Loucy (cell line): ENCODE measurements around the gene NKAPL.

Experiments used
- H2AFZ ChIP-seq: fragments of 200-600 bp; sonication (generic); 2 replicates; pipeline ENCODE4 v1.6.0; 2016; ENCODE audit warnings: antibody characterized with exemption, mild to moderate bottlenecking, low read length, moderate library complexity
- H3F3A ChIP-seq: fragments of 200-600 bp; 2 replicates; pipeline ENCODE4 v1.6.0; 2016; ENCODE audit warnings: antibody characterized with exemption, low read depth, mild to moderate bottlenecking
- H3K27me3 ChIP-seq: fragments of 200-600 bp; sonication (generic); 2 replicates; pipeline ENCODE4 v1.6.1; 2014; ENCODE audit warnings: low read length, mild to moderate bottlenecking; ENCODE audit not compliant: insufficient read depth, poor library complexity, severe bottlenecking
- H3K36me3 ChIP-seq: fragments of 200-600 bp; sonication (generic); 2 replicates; pipeline ENCODE4 v1.6.1; 2016; ENCODE audit warnings: low read length; ENCODE audit not compliant: insufficient read depth
- H3K4me1 ChIP-seq: fragments of 200-600 bp; sonication (generic); 2 replicates; pipeline ENCODE4 v1.5.1; 2014; ENCODE audit warnings: low read length, mild to moderate bottlenecking; ENCODE audit not compliant: insufficient read depth, poor library complexity, severe bottlenecking
- H3K4me2 ChIP-seq: fragments of 200-600 bp; sonication (generic); 2 replicates; pipeline ENCODE4 v1.6.0; 2014; ENCODE audit warnings: antibody characterized with exemption, low read length, low read depth, mild to moderate bottlenecking; ENCODE audit not compliant: poor library complexity, severe bottlenecking
- H3K4me3 ChIP-seq: fragments of 200-600 bp; sonication (generic); 2 replicates; pipeline ENCODE4 v1.5.1; 2014; ENCODE audit warnings: low read length, mild to moderate bottlenecking, mixed read lengths; ENCODE audit not compliant: poor library complexity, severe bottlenecking
- H3K79me2 ChIP-seq: fragments of 200-600 bp; sonication (generic); 2 replicates; pipeline ENCODE4 v1.6.1; 2014; ENCODE audit warnings: low read length; ENCODE audit not compliant: insufficient read depth
- H3K9ac ChIP-seq: fragments of 200-600 bp; sonication (generic); 2 replicates; pipeline ENCODE4 v1.6.0; 2014; ENCODE audit warnings: mild to moderate bottlenecking, low read depth, low read length, moderate library complexity; ENCODE audit not compliant: poor library complexity, severe bottlenecking
- H3K9me2 ChIP-seq: fragments of 200-600 bp; sonication (generic); replicated peaks from 2 replicates; pipeline ENCODE4 v1.6.1; 2016; ENCODE audit warnings: low read depth, low read length, mixed read lengths
- H3K9me3 ChIP-seq: fragments of 200-600 bp; sonication (generic); 2 replicates; pipeline ENCODE4 v1.6.1; 2014; ENCODE audit warnings: mild to moderate bottlenecking, antibody characterized with exemption, low read length, low read depth; ENCODE audit not compliant: insufficient read depth
- H4K20me1 ChIP-seq: fragments of 200-600 bp; sonication (generic); 2 replicates; pipeline ENCODE4 v1.6.0; 2014; ENCODE audit warnings: antibody characterized with exemption, low read length, mild to moderate bottlenecking; ENCODE audit not compliant: insufficient read depth, poor library complexity, severe bottlenecking
- CTCF ChIP-seq: fragments of 200-600 bp; sonication (generic); conservative IDR thresholded peaks from 2 replicates; pipeline ENCODE4 v1.5.1; 2014; ENCODE audit warnings: mild to moderate bottlenecking, antibody characterized with exemption, low read length
- EZH2phosphoT487 ChIP-seq: fragments of 200-600 bp; IDR thresholded peaks from 2 replicates; pipeline ENCODE4 v1.6.1; 2018; ENCODE audit warnings: antibody characterized with exemption, mild to moderate bottlenecking, moderate library complexity, borderline replicate concordance

The NKAPL gene

GRCh38 chr6:28263922-28264321 lies 4.8 kb downstream of the NKAPL start:
- H3K9me3 ChIP-seq, result no peaks in the 10 kb centered on the region
- H3K36me3 ChIP-seq, result no peaks in the 10 kb centered on the region
- no peak for TF ChIP-seq CTCF
- TF ChIP-seq EZH2phosphoT487, result no peak
- peak overlapping the region; percentile 58 for H2AFZ ChIP-seq
- peak overlapping the region; percentile 11 for H3K4me2 ChIP-seq
- peak overlapping the region; percentile 0 for H3K9ac ChIP-seq
- no peak overlapping the region for H3K4me3 ChIP-seq
- peaks cover 28% of the 10 kb centered on the region for H3K4me1 ChIP-seq
- no peaks in the 10 kb centered on the region for H3F3A ChIP-seq
- no peaks in the 10 kb centered on the region for H4K20me1 ChIP-seq
- no peaks in the 10 kb centered on the region for H3K27me3 ChIP-seq
- no peaks in the 10 kb centered on the region for H3K9me2 ChIP-seq
- peaks cover 15% of the 10 kb centered on the region for H3K79me2 ChIP-seq

- H3K4me1 ChIP-seq, result peaks cover 33% of the 10 kb centered on the region
- H3K9me2 ChIP-seq, result no peaks in the 10 kb centered on the region
- no peak overlapping the region for H2AFZ ChIP-seq
- H3K9me3 ChIP-seq, result no peaks in the 10 kb centered on the region
- no peaks in the 10 kb centered on the region for H3F3A ChIP-seq
- H3K9ac ChIP-seq, result peak overlapping the region; percentile 0
- no peak overlapping the region for H3K4me2 ChIP-seq
- no peaks in the 10 kb centered on the region for H3K36me3 ChIP-seq
- H3K79me2 ChIP-seq, result peaks cover 15% of the 10 kb centered on the region
- no peaks in the 10 kb centered on the region for H3K27me3 ChIP-seq
- no peak overlapping the region for H3K4me3 ChIP-seq
- H4K20me1 ChIP-seq, result no peaks in the 10 kb centered on the region
- no peak for TF ChIP-seq CTCF
- TF ChIP-seq EZH2phosphoT487, result no peak
These were observed 5.8 kb downstream of the NKAPL start for GRCh38 chr6:28264834-28265401.

GRCh38 chr6:28266563-28266961 lies 7.5 kb downstream of the NKAPL start:
- H4K20me1 ChIP-seq, result no peaks in the 10 kb centered on the region
- TF ChIP-seq EZH2phosphoT487, result no peak
- no peak for TF ChIP-seq CTCF
- peaks cover 33% of the 10 kb centered on the region for H3K4me1 ChIP-seq
- H3F3A ChIP-seq, result no peaks in the 10 kb centered on the region
- H3K9ac ChIP-seq, result peak overlapping the region; percentile 80
- H3K9me3 ChIP-seq, result no peaks in the 10 kb centered on the region
- H3K4me3 ChIP-seq, result peak overlapping the region; percentile 80
- H3K36me3 ChIP-seq, result no peaks in the 10 kb centered on the region
- H2AFZ ChIP-seq, result peak overlapping the region; percentile 93
- H3K9me2 ChIP-seq, result no peaks in the 10 kb centered on the region
- peak overlapping the region; percentile 91 for H3K4me2 ChIP-seq
- peaks cover 23% of the 10 kb centered on the region for H3K79me2 ChIP-seq
- H3K27me3 ChIP-seq, result no peaks in the 10 kb centered on the region
